Endothelial cell of umbilical vein (primary cell): ENCODE results near the gene WFIKKN2. TPM values are rescaled to one million over a fixed set of nuclear protein-coding genes. Genes with fewer than 3 reads are reported as not detected.

Experiments used
- BruUV-seq: library from RNA; stranded (reverse); fragments of 400-500 nt; replicated peaks from 2 replicates; lab custom pipeline; 2021; lab: Mats Ljungman, UMichigan
- CTCF ChIA-PET: fragments of 300-600, 350-600 bp; sonication (Branson Sonifier 250); formaldehyde crosslinking; loops from one replicate; lab custom pipeline; 2021; ENCODE audit warnings: antibody characterized with exemption, inconsistent platforms; lab: Charles Lee
- POLR2A ChIA-PET: fragments of 300-600, 350-600 bp; sonication (Branson Sonifier 250); formaldehyde crosslinking; loops from one replicate; lab custom pipeline; 2021; ENCODE audit warnings: antibody characterized with exemption, inconsistent platforms; lab: Charles Lee
- DNase-seq: peaks from one replicate; pipeline ENCODE4 v3.0.0-alpha.2; 2011; ENCODE audit warnings: low read depth, low spot score
- FAIRE-seq: peaks from 2 replicates; lab custom pipeline; 2011; peaks lifted over from hg19 to GRCh38; lab: Jason Lieb, UNC
- H2AFZ ChIP-seq: 2 replicates; pipeline ENCODE4 v1.6.0; 2012; ENCODE audit warnings: low read depth, low read length, control low read depth, inconsistent platforms
- H3K27ac ChIP-seq: 2 replicates; pipeline ENCODE4 v1.5.1; 2011; ENCODE audit warnings: low read depth, mild to moderate bottlenecking, control low read depth, low read length, moderate library complexity; ENCODE audit not compliant: insufficient read depth
- H3K27me3 ChIP-seq, 2 experiments: 2 replicates each; pipeline versions ENCODE4 v1.6.0 to v1.6.1; 2011; ENCODE audit warnings: low read length in 2 of 2, mixed read lengths in 1 of 2; ENCODE audit not compliant: control insufficient read depth in 2 of 2, insufficient read depth in 2 of 2
- H3K36me3 ChIP-seq, 2 experiments: 2 replicates in 1 of 2; 3 replicates in 1 of 2; pipeline ENCODE4 v1.5.1; 2011; ENCODE audit warnings: low read length in 2 of 2, mild to moderate bottlenecking in 1 of 2, moderate library complexity in 1 of 2; ENCODE audit not compliant: control insufficient read depth in 2 of 2, insufficient read depth in 2 of 2; ENCODE audit errors: extremely low read depth in 1 of 2
- H3K4me1 ChIP-seq: 3 replicates; pipeline ENCODE4 v1.5.1; 2011; ENCODE audit warnings: mild to moderate bottlenecking, low read length; ENCODE audit not compliant: control insufficient read depth, insufficient read depth; ENCODE audit errors: extremely low read depth
- H3K4me2 ChIP-seq: 2 replicates; pipeline ENCODE4 v1.6.1; 2011; ENCODE audit warnings: low read length, control low read depth, mixed read lengths; ENCODE audit not compliant: insufficient read depth
- H3K4me3 ChIP-seq, 3 experiments: fragments of 200-600 bp in 1 of 3; sonication (generic), shearing (Covaris generic) in 1 of 3; replicated peaks in 1 of 3; 2 replicates each; pipeline ENCODE4 v1.5.1; 2011 to 2016; ENCODE audit warnings: control low read depth in 3 of 3, low read length in 3 of 3, mild to moderate bottlenecking in 2 of 3, inconsistent platforms in 1 of 3, low read depth in 1 of 3, moderate library complexity in 1 of 3; ENCODE audit not compliant: insufficient read depth in 1 of 3
- H3K79me2 ChIP-seq: 2 replicates; pipeline ENCODE4 v1.6.0; 2012; ENCODE audit warnings: low read length, inconsistent platforms; ENCODE audit not compliant: control insufficient read depth, insufficient read depth
- H3K9ac ChIP-seq: replicated peaks from 2 replicates; pipeline ENCODE3; 2011; ENCODE audit warnings: low read length, control low read depth; ENCODE audit not compliant: insufficient read depth; ENCODE audit errors: extremely low read depth
- H3K9me1 ChIP-seq: replicated peaks from 3 replicates; pipeline ENCODE4 v1.6.0; 2011; ENCODE audit warnings: mild to moderate bottlenecking, low read length; ENCODE audit not compliant: control insufficient read depth, insufficient read depth; ENCODE audit errors: extremely low read depth
- H3K9me3 ChIP-seq: replicated peaks from 2 replicates; pipeline ENCODE4 v1.5.1; 2012; ENCODE audit warnings: low read length, inconsistent platforms; ENCODE audit not compliant: control insufficient read depth, insufficient read depth
- H4K20me1 ChIP-seq: replicated peaks from 2 replicates; pipeline ENCODE3; 2011; ENCODE audit warnings: mild to moderate bottlenecking, low read length; ENCODE audit not compliant: control insufficient read depth, insufficient read depth; ENCODE audit errors: extremely low read depth
- EZH2 ChIP-seq: IDR thresholded peaks from 2 replicates; pipeline ENCODE4 v1.6.1; 2012; ENCODE audit warnings: borderline replicate concordance, low read depth, mild to moderate bottlenecking, moderate library complexity, low read length, inconsistent platforms; ENCODE audit not compliant: severe bottlenecking
- GATA2 ChIP-seq: IDR thresholded peaks from 2 replicates; pipeline ENCODE4 v1.7.0; 2011; ENCODE audit warnings: low read depth, mild to moderate bottlenecking, moderate library complexity, mixed read lengths, low read length; ENCODE audit not compliant: insufficient read length, insufficient read depth
- JUN ChIP-seq: IDR thresholded peaks from 2 replicates; pipeline ENCODE4 v1.6.1; 2011; ENCODE audit warnings: borderline replicate concordance, low read depth; ENCODE audit not compliant: insufficient read length, insufficient read depth
- MYC ChIP-seq: IDR thresholded peaks from one replicate; pipeline ENCODE4 v1.6.1; 2011; ENCODE audit warnings: mild to moderate bottlenecking, low read depth, low read length
- POLR2A ChIP-seq: IDR thresholded peaks from 2 replicates; pipeline ENCODE4 v1.6.1; 2012; ENCODE audit warnings: low read depth, mild to moderate bottlenecking, control low read depth, low read length
- dilution Hi-C: fragments of 300-500 bp; cut with MboI; formaldehyde crosslinking; loops from one replicate; pipeline ENCODE4 v1.15.0; 2019; ENCODE audit warnings: low sequenced_read_pairs; ENCODE audit not compliant: extremely low pct_ligation_motif_present
- intact Hi-C: fragments of 100-400 bp; cut with micrococcal nuclease; formaldehyde crosslinking; loops from one replicate; pipeline ENCODE4 v1.10.0; 2022
- polyA plus RNA-seq, 4 experiments: library from polyadenylated mRNA; depleted of rRNA in 3 of 4; stranded (reverse) in 3 of 4; unstranded in 1 of 4; fragments of >200 nt; gene quantifications; 2 replicates each; pipeline versions ENCODE4 v1.2.1 to v1.2.3, GENCODE V29; 2011 to 2012; ENCODE audit warnings: missing spikeins in 1 of 4
- total RNA-seq: library from RNA; stranded (reverse); gene quantifications from 2 replicates; pipeline ENCODE4 v1.2.3, GENCODE V29; 2021
- TF ChIP-seq, protein P1 (sequence below), 2 donors: IDR thresholded peaks; 1 replicate in 1 of 2; 2 replicates in 1 of 2; pipeline ENCODE4 v1.5.1; 2011; ENCODE audit warnings: low read length in 2 of 2, mild to moderate bottlenecking in 2 of 2, moderate library complexity in 2 of 2, control low read depth in 1 of 2, inconsistent platforms in 1 of 2, low read depth in 1 of 2; ENCODE audit not compliant: insufficient read depth in 1 of 2; ENCODE audit errors: extremely low read depth in 1 of 2

The WFIKKN2 gene
- total and polyA plus RNA-seq, 2 donors (not counting 3 experiments of a cell fraction or from before 2014, with no cell fraction given), result 0.03 TPM; not detected in 1

GRCh38 chr17:50800196-50800700, 35.1 kb upstream of the WFIKKN2 start:
- Histone ChIP-seq H3K4me3 (no peak overlapping the region), H4K20me1 (no peaks in the 10 kb centered on the region), H3K4me2 (no peak overlapping the region), H3K27me3 (no peaks in the 10 kb centered on the region), H2AFZ (no peak overlapping the region), H3K36me3 (no peaks in the 10 kb centered on the region), H3K9me3 (no peaks in the 10 kb centered on the region), H3K79me2 (no peaks in the 10 kb centered on the region), H3K27ac (no peak overlapping the region), H3K9me1 (no peaks in the 10 kb centered on the region), H3K4me1 (no peaks in the 10 kb centered on the region), H3K9ac (no peak overlapping the region)
- FAIRE-seq, result no peak
- intact Hi-C loops, result no loop called here
- CTCF ChIA-PET, result interaction anchor here (0.8 to 6.4 kb wide), 3 partner anchors 16 to 20 kb away, joined by 3 to 42 read pairs (median 5); no protein-coding TSS in a partner anchor
- POLR2A ChIA-PET, result no interaction called here
- BruUV-seq, result no TSS peak
- no peak for DNase-seq
- no peak for TF ChIP-seq JUN
- TF ChIP-seq, protein P1, sequence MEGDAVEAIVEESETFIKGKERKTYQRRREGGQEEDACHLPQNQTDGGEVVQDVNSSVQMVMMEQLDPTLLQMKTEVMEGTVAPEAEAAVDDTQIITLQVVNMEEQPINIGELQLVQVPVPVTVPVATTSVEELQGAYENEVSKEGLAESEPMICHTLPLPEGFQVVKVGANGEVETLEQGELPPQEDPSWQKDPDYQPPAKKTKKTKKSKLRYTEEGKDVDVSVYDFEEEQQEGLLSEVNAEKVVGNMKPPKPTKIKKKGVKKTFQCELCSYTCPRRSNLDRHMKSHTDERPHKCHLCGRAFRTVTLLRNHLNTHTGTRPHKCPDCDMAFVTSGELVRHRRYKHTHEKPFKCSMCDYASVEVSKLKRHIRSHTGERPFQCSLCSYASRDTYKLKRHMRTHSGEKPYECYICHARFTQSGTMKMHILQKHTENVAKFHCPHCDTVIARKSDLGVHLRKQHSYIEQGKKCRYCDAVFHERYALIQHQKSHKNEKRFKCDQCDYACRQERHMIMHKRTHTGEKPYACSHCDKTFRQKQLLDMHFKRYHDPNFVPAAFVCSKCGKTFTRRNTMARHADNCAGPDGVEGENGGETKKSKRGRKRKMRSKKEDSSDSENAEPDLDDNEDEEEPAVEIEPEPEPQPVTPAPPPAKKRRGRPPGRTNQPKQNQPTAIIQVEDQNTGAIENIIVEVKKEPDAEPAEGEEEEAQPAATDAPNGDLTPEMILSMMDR (IDR thresholded peaks at IDR 0.05; ENCODE audit: extremely low read depth in 1 of 2, insufficient read depth in 1 of 2, low read depth in 1 of 2, low read length in 2 of 2), result no peak
- TF ChIP-seq EZH2, result no peak
- no peak for TF ChIP-seq POLR2A
- no peak for TF ChIP-seq MYC
- no peak for TF ChIP-seq GATA2
- dilution Hi-C loops, result no loop called here
